Measurements from ENCODE around the gene MPDU1.

The MPDU1 gene

DNA sequence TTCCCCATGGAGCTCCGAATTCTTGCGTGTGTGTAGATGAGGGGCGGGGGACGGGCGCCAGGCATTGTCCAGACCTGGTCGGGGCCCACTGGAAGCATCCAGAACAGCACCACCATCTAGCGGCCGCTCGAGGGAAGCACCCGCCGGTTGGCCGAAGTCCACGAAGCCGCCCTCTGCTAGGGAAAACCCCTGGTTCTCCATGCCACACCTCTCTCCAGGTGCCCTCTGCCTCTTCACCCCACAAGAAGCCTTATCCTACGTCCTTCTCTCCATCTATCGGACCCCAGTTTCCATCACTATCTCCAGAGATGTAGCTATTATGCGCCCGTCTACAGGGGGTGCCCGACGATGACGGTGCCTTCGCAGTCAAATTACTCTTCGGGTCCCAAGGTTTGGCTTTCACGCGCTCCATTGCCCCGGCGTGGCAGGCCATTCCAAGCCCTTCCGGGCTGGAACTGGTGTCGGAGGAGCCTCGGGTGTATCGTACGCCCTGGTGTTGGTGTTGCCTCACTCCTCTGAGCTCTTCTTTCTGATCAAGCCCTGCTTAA, 22.6 kb upstream of the MPDU1 start:
- peak; percentile 83 for DNase-seq

- DNase-seq = peak; percentile 84
These were observed 22.0 kb upstream of the MPDU1 start, which contains the start of gene SENP3 for GRCh38 chr17:7561589-7562207. TSS of gene SENP3 (plus strand) at chr17:7561919. CDS start at chr17:7563077, 1,158 bp downstream.

DNA sequence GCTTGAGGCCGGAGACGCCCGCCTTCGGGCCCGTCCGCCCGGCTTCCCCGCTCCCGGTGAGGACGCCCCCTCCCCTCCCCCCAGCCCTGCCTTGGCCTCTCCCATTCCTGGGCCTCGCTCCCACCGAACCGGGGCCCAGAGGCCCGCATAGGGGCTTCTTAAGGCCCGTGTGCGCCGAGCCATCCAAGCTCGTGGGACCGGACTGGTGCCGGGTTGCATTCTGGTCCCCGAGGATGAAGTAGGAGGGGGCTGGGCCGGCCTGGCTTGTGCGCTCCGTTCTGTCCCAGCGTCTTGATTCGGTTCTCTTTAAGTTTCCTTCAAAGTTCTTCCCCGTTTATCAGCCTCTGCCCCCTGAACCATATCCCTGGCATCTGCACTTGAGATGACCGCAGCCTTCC, 21.4 kb upstream of the MPDU1 start:
- no peak for DNase-seq

- no peak for DNase-seq
These were observed 20.4 kb upstream of the MPDU1 start for GRCh38 chr17:7563115-7563869.

DNA sequence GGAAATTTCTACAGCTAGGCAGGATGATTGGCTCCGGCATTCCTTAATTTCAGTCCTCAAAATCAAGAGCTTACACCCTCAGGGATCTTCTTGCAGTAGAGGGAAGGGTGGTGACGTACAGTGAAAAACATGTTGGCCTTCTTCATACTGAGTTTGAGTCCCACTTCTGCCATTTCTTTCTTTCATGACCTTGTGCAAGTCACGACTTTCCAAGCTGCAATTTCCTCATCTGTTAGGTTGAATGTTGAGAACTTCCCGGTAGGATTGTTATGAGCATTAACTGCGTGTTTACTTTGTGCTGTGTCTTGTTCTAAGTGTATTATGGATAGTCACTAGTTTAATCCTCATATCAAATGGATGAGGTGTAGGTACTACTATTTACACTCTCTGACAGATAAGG, 14.1 kb upstream of the MPDU1 start:
- no peak for DNase-seq

- DNase-seq = no peak
These were observed 13.3 kb upstream of the MPDU1 start for GRCh38 chr17:7570351-7570750.

- DNase-seq = no peak
These were observed 11.4 kb upstream of the MPDU1 start for GRCh38 chr17:7572338-7572587.

- peak; percentile 99 for DNase-seq
These were observed 10.9 kb upstream of the MPDU1 start for GRCh38 chr17:7572588-7573323.

- DNase-seq = peak; percentile 62
These were observed 10.2 kb upstream of the MPDU1 start for GRCh38 chr17:7573324-7574080.

GRCh38 chr17:7574176-7574953, 9.3 kb upstream of the MPDU1 start:
- DNase-seq = no peak

GRCh38 chr17:7575481-7575883, 8.2 kb upstream of the MPDU1 start:
- no peak for DNase-seq

DNA sequence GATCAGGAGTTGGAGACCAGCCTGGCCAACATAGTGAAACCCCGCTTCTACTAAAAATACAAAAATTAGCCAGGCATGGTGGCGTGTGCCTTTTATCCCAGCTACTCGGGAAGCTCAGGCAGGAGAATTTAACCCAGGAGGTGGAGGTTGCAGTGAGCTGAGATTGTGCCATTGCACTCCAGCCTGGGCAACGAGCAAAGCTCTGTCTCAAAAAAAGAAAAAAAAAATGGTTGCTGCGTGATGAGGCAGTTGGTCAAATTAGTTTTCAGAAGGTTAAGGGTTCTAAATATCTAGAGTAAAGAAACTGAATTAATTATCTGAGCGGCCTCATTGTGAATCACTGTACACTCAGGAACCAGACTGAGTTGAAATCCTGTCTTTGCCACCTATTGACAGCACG, 7.7 kb upstream of the MPDU1 start:
- DNase-seq = no peak

GRCh38 chr17:7576432-7576937, 7.2 kb upstream of the MPDU1 start:
- DNase-seq = no peak

DNA sequence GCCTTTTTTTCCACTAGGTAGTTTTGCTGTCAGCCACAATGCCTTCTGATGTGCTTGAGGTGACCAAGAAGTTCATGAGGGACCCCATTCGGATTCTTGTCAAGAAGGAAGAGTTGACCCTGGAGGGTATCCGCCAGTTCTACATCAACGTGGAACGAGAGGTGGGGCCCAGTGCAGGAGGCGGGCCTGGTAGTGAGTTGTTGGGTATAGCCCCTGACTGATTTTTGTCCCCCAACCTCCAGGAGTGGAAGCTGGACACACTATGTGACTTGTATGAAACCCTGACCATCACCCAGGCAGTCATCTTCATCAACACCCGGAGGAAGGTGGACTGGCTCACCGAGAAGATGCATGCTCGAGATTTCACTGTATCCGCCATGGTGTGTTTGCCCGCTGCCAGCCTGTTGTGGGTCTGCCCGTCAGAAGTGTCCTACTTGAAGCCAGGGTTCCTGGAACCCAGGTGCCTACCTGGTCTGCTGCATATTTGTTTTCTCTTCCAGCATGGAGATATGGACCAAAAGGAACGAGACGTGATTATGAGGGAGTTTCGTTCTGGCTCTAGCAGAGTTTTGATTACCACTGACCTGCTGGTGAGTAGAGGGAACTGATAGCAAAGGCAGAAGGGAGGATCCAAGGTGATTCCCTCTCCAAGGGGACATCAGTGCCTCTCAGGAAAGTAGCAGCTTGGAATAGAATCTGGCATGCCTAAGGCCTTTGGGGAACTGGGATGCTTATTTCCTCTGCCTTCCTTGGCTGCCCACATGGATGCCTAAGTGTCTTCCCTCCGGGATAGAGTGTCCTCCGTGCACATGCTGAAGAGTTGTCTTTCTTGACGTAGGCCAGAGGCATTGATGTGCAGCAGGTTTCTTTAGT, 6.1 kb upstream of the MPDU1 start:
- DNase-seq = no peak

DNA sequence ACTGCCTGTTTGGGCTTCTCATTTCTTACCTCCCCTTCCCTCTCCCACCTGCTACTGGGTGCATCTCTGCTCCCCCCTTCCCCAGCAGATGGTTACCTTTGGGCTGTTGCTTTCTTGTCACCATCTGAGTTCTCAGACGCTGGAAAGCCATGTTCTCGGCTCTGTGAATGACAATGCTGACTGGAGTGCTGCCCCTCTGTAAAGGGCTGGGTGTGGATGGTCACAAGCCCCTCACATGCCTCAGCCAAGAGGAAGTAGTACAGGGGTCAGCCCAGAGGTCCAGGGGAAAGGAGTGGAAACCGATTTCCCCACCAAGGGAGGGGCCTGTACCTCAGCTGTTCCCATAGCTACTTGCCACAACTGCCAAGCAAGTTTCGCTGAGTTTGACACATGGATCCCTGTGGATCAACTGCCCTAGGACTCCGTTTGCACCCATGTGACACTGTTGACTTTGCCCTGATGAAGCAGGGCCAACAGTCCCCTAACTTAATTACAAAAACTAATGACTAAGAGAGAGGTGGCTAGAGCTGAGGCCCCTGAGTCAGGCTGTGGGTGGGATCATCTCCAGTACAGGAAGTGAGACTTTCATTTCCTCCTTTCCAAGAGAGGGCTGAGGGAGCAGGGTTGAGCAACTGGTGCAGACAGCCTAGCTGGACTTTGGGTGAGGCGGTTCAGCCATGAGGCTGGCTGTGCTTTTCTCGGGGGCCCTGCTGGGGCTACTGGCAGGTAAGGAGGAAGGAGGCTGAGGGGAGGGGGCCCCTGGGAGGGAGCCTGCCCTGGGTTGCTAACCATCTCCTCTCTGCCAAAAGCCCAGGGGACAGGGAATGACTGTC, 4.4 kb upstream of the MPDU1 start, which contains the start of gene CD68:
Gene CD68, plus strand, starts transcription at position 638 of the 833 bp plus-strand sequence. Its CDS starts 40 bp downstream, at position 678.
- peak; percentile 81 for DNase-seq

DNA sequence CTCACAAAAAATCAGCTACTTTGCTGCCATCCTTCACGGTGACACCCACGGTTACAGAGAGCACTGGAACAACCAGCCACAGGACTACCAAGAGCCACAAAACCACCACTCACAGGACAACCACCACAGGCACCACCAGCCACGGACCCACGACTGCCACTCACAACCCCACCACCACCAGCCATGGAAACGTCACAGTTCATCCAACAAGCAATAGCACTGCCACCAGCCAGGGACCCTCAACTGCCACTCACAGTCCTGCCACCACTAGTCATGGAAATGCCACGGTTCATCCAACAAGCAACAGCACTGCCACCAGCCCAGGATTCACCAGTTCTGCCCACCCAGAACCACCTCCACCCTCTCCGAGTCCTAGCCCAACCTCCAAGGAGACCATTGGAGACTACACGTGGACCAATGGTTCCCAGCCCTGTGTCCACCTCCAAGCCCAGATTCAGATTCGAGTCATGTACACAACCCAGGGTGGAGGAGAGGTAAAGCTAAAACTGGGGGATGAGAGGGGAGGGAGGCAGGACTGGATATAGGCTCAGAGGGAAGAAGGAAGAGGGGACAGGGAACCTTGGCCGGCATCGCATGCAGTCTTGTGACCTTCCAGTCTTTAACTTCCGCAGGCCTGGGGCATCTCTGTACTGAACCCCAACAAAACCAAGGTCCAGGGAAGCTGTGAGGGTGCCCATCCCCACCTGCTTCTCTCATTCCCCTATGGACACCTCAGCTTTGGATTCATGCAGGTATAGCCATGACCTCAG, 3.6 kb upstream of the MPDU1 start:
- DNase-seq = no peak

DNA sequence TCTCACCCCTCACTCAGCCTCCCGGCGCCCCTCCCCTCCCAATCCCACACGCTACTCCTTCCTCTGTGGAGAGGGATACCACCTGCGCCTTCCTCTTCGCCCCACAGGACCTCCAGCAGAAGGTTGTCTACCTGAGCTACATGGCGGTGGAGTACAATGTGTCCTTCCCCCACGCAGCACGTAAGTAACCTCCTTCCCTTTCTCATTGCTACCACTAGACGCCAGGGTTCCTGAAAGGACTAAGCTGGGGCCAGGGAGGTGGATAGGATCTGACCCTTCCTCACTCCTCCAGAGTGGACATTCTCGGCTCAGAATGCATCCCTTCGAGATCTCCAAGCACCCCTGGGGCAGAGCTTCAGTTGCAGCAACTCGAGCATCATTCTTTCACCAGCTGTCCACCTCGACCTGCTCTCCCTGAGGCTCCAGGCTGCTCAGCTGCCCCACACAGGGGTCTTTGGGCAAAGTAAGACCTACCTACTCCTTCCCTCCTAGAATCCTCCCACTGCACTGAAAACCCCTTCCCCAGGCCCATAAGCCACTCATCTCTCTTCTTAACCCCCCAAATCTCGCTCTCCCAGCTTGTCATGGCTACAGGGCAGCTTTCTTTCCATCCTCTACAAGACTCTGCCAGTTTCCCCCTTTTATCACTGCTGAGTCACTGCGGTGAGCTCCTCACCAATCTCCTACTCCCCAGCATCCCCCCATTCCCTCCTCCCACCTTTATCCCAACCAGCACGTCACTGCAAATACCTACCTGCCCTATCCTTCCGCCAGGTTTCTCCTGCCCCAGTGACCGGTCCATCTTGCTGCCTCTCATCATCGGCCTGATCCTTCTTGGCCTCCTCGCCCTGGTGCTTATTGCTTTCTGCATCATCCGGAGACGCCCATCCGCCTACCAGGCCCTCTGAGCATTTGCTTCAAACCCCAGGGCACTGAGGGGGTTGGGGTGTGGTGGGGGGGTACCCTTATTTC, 2.8 kb upstream of the MPDU1 start:
- DNase-seq = no peak
